GM04504 (cell line): Measurements from ENCODE around the gene FNDC11.
A peak's percentile ranks its signal among the peaks of the same experiment; 100 is the strongest.
"Not testable (repeated sequence)": the region's sequence is repeated elsewhere in the genome, so short reads cannot be mapped to it uniquely, and the experiment has no call there.

Experiments
- DNase-seq: peaks from one replicate; pipeline ENCODE4 v3.0.0-alpha.2; 2012; ENCODE audit warnings: low read depth

Gene FNDC11

DNA sequence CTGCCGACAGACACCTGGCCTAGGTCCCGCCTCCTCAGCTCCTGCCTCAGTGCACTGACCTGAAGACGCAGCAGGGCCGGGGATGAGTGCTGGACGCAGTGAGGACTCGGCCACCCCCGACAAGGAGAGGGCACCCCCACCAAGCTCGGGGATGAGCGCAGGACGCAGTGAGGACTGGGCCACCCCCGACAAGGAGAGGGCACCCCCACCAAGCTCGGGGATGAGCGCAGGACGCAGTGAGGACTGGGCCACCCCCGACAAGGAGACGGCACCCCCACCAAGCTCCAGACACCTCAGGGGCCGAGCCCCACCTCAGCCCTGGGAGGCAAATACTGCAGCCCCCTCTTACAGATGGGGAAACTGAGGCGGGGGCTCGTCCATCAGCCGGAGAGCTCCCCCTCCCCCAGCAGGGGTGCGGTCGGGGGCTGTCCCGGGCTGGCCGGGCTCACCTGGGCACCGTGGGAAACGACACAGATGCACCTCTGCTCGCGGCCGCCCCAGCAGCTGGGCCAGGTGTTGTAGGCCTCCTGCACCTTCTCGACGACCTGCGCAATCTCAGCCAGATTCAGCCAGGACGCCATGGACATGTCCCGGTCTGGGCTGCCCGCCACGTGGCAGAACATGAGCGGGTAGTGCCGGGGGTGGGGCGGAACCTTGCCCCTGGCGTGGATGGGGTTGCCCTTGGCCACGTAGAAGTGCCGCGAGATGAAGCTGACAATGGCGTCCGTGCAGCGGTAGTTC is 12.6 kb downstream of the FNDC11 start:
- DNase-seq = no peak

DNA sequence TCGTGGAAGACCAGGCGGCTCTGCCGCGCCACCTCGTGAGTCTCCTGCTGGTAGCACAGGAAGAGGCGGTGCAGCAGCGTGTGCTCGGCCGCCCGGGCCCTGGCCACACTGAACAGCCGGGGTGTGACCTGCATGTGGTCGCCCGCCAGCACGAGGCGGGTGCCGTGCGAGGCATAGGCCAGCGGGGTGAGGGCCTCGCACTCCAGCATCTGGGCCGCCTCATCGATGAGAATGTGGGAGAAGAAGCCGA is 13.1 kb downstream of the FNDC11 start:
- DNase-seq = no peak

DNA sequence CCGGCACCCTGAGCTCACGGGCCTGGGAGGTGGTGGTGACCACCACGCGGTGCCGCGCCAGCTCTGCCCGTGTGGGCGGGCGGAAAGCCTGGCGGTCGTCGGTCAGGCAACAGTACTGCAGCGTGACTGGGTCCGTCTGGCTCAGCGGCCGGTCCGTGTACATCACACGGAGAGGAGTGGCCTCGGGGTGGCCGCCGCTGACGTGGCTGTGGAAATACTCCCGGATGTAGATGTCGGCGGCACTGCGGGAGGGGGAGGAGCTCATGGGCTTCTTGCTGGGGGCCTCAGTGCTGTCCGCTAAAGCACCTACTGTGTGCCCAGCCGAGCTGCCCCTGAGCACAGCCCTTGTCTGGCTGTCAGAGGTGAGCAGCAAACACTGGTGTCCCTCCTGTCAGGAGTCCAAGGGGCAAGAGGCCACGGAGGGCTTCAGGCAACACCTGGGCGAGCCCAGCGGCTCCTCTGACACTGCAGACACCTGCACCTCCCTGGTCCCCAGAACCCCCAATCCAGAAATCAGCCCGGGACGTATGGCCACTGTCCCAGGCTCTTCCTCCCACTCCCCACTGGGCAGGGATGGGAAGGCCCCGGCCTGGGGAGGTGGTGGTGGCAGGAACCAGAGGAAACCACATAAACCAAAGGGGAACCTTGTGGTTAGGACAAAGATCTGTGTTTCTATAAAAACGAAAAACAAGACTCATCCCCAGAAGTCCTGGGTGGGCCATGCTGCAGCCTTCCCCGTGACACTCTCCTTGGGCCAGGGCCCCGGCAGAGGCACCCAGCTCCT is 13.6 kb downstream of the FNDC11 start:
- DNase-seq = no peak

DNA sequence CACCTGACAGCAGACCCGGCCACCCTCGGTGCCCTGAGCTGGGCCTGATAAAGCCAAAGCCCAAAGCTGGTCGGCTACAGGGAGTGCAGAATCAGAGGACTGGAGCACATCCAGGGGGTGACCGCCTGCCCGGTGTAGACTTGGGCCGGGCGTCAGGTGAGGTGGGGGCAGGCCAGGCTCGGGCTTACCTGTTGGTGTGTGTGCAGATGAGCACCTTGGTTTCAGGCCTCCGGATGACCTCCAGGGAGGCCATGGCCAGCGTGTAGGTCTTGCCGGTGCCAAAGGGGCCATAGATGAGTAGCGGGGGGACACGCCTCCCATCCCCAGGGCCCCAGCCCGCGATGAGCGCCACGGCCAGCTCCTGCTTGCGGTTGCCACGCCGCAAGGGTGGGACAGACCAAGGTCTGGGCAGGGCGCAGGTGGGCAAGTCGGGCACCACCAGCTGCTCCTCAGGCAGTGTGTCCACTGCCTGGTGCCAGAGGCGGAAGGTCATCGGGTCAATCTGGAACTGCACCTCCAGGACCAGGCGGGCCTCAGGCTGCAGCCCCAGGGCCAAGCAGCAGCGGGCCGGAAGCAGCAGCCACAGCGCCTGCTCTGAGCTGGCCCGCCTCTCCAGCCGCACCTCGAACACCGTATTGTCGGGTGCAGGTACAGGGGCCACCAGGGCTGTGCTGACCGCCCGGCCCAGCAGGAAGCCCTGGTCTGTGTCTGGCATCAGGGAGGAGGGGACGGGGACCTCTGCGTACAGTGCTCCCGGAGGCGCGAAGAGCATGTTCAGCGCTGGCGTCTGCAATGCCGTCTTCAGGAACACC is 14.4 kb downstream of the FNDC11 start:
- no peak for DNase-seq

DNA sequence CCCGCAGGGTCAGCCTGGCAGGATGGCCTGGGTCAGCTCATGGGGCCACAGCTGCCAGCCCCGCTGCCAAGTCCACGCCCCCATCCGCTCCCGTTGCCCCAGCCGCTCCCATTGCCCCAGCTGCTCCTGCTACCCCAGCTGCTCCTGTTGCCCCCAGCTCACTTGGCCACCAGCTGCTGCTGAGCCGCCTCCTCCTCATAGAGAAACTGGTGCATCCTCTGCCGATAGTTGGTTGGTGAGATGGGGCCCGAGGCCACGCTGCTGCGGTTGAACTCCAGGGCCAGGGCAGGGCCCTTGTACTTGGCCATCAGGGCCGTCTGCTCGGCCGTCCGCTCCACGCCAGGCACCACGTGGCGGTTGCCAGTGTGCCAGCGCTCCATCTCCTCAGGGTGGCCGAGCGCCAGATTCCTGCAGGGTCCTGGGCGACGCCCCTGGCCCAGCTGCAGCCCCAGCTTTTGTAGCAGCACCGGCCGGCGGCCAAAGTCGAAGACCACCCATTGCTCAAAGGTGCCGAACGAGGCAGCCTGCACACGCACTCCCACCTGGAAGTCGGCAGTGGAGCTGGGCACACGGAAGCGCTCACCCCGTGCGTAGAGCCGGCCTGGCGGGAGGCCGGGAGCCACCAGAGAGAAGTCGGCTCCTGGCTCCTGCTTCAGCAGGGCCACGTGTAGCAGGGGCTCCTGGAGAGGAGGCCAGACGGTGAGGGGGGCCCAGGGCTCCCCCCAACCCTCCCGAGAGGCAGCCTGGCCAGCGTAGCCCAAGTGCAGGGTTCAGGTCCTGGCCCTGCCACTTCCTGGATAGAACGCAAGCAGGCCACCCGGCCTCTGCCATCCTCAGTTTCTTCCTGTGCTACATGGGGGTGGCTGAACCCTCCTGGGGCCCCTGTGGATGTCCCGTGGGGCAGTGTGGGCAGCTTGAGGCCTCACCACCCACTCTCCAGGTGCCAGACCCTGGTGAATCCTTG is 15.3 kb downstream of the FNDC11 start:
- no peak for DNase-seq

DNA sequence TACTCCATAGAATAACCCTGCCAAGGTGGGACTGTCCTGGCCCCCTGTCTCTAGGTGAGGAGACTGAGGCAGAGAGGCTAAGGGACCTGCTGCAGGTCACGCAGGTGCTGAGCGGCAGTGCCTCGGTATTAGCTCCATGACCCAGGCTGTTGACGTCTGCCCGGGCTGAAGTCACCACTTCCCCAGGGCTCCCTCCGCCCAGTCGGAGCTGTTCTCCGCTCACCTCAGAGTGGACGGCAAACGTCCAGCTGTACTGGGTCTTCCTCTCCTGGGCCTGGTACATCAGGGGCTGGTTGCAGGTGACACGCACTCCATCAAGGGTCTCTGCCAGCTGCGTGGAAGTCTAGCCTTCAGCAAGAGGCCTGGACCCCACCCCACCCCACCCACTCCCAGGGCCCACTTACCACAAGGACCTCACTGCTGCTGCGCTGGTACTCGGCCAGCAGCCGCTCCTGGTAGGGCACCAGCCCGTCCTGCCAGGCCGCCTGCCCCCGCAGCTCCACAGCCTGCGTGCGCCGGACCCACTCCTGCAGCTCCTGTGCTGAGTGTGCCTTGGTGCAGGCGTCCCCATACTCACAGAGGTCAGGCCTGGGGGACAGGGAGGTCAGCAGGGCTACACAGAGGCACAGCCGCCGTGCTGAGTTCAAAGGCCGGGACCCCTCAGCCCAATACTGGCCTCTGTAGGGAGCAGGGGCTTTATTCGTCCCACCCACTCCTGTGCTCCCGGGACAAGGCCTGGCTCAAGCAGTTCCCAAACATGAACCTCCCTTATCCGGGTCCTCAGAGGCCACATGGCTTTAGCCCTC is 16.5 kb downstream of the FNDC11 start:
- no peak for DNase-seq

DNA sequence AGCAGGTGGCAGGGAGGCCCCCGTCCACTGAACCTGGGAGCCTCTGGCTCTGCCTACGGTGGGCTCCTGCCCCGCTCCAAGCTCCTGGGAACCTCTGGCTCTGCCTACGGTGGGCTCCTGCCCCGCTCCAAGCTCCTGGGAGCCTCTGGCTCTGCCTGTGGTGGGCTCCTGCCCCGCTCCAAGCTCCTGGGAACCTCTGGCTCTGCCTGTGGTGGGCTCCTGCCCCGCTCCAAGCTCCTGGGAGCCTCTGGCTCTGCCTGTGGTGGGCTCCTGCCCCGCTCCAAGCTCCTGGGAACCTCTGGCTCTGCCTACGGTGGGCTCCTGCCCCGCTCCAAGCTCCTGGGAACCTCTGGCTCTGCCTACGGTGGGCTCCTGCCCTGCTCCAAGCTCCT is 17.1 kb downstream of the FNDC11 start:
- DNase-seq = not testable (repeated sequence)

DNA sequence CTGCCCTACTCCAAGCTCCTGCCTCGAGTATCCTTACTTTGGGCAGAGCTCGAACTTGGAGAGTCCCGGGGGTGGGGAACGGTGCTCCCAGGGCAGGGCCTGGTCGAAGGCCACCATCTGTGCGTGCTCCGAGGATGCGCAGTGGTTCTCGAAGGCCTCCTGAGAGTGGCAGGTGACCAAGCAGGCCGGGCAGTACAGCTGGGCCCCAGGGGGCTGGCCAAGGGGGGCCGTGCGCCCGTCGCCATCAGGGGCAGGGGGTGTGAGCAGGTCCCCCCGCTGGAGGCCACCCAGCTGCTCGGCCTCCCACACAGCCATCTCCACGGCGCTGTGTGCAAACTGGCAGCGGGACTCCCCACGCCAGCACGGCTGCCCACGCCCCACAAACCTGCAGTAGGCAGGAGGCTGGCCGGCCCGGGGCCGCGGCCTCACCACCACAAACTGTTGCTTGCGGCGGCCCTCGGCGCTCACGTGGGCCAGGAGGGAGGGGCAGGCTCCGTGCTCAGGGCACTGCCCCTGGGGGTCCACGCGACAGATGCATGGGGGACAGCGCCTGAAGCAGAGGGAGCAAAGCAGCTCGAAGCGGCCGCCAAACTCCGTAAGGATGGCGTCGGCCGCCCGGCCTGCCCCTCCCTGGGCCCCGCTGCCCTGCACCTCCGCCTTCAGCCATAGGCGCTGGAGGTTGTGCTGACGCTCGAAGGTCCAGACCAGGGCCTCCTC is 18.3 kb downstream of the FNDC11 start:
- no peak for DNase-seq

DNA sequence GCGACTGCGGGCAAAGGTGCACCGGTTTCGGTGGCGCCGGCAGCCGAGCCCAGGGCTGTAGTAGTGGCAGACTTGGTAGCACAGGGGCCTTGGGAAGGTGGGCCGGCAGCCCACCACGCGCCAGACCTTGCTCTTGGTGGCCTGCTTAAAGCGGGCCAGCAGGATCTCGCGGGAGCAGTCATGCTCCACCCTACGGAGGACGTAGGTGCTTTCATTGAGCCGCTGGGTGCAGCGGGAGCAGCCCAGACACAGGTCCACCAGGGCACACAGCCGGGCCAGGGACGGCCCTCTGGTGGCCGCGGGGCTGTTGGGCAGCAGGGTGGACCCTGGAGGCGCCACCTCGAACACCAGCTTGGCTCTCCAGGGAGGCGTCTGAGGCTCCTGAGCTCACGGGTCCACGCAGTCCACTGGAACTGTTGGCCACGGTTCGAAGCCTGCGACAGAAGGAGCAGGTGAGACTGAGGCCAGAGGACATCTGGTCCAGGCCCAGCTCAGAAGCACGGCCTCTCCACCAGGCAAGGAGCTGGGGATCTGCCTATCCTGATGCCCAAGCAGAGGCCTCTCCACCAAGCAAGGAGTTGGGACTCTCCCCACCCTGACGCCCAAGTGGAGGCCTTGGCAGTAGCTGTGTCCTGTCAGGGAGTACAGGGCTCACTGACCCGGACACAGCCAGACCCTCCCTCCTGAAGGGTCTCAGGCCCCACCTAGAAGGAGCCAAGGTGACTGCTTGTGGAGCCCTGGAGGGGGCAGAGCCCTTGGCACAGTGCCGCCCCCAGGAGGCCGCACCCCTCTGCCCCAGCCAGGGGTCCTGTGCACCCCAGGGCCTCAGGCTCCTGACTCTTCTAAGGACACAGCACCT is 19.1 kb downstream of the FNDC11 start:
- no peak for DNase-seq

DNA sequence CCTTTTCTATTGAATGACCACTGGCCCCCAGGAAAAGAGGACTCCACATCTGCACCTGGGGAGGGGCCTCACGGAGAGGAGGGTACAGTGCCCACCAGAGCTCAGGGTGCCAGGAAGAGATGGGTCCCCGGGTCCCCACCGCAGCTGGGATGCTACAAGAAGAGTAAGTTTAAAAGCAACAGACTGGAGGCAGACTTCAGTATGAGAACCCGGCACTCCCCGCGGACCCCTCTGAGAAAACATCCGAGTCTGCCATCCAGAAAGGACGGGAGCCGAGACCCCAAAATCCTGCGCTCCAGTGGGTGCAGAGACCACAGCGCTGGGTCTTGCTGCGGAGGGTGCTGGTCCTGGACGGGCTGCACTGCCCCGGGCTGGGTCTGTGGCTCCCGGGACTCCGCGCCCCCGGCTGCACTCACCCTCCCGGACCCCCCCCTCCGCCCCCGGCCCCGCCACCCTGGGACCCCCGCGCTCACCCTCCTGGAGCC is 19.7 kb downstream of the FNDC11 start:
- no peak for DNase-seq

DNA sequence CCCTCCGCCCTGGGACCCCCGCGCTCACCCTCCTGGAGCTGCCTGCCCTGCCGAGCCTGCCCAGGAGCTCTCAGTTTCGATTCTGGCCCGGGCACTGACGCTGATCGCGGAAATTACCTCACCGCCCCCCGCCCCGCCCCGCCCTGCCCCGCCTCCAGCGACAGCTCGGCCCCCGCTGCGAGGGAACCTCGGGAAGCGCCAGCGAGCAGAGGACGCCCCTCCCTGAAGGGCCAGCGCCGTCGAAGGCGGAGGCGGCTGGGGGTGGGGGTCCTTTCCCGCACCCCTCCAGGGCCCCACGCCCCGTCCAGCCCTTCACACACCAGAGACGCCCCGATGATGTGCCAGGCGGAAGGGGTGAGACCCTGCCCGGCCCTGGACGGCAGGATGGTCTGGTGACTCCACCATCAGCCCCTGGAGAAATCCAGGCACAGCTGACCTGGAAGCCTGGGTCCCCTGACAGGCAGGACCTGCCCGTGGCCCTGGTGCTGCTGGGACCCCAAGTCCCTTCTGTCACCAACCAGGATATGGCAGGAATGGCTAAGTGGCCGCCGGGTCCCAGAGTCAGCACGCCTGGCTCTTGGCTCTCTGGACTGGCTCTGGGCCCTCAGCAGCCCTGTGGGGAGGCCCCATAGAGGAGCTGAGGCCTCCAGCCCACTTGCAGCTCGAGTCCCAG is 20.3 kb downstream of the FNDC11 start, which contains the start of gene HELZ2:
Gene HELZ2, minus strand, starts transcription at position 84 of the 673 bp plus-strand sequence. CDS start 1,854 bp downstream, outside the sequence.
- DNase-seq = peak; percentile 44

DNA sequence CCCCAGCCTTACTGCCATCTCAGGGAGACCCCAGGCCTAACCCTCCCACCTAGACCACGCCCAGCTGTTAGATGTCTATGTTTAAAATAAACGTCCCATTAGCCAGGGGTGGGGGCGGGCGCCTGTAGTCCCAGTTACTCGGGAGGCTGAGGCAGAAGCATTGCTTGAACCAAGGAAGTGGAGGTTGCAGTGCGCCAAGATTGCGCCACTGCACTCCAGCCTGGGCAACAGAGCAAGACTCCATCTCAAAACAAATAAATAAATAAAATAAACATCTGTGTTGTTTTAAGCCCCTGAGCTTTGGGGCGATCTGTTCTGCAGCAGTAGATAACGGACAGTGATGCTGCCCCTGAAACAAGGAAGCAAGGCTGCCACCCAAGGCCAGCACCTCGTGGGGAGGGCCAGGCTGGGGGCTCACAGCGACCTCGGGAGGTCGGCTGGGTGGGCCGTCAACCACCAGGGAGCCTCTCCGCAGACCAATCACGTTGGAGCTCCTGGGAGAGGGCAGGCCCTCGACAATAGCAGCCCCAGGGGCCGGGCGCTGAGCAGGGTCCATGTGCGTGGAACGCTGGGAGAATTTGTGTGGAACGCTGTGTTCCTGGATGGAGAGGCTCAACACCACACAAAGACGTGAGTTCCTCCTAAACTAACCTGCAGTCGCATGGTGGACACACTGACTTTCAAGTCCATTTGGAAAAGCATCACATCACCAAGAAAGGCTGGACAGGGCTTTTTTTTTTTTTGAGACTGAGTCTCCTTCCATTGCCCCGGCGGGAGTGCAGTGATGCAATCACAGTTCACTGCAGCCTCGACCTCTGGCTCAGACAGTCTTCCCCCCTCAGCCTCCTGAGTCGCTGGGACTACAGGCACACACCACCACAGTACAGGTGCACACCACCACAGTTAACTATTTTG is 21.1 kb downstream of the FNDC11 start:
- no peak for DNase-seq

DNA sequence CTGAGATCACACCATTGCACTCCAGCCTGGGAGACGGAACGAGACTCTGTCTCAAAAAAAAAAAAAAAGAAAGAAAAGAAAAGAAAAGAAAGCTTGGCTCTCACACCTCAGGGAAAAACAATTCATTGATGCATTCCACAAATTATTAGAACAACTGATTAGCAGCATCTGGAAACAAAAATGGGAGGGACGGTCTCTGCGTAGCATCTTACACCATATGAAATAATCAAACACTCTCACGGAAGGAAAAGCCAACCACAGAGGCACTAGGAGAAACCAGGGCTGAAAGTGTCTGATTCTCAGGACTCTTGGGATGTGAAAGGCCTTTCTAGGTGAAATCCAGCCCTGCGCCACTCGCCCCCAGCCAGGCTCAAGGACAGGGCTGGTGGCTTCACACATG is 22.4 kb downstream of the FNDC11 start:
- DNase-seq = no peak

DNA sequence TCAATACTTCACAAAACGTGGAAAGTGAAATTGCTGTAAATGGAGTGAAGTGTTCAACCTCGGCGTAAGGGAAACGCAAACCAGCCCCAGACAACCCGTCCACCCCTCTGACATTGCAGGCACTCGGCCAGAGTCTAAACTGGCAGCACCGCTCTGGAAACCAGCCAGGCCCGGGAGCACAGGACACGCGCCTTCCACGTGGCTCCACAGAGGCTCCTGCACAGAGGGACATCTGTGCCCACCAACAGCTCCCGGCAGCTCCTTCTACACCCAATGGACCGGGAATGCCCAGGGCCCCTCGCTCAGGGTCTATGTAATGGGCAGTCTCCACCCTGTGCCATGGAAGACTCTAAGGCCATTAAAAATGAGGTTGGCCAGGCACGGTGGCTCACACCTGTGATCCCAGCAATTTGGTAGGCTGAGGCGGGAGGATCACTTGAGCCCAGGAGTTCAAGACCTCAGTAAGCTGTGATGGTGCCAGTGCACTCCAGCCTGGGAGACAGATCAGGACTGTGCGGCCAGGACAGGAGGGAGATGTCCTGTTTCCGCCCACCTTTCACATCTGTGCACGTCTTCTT is 23.4 kb downstream of the FNDC11 start:
- DNase-seq = no peak

DNA sequence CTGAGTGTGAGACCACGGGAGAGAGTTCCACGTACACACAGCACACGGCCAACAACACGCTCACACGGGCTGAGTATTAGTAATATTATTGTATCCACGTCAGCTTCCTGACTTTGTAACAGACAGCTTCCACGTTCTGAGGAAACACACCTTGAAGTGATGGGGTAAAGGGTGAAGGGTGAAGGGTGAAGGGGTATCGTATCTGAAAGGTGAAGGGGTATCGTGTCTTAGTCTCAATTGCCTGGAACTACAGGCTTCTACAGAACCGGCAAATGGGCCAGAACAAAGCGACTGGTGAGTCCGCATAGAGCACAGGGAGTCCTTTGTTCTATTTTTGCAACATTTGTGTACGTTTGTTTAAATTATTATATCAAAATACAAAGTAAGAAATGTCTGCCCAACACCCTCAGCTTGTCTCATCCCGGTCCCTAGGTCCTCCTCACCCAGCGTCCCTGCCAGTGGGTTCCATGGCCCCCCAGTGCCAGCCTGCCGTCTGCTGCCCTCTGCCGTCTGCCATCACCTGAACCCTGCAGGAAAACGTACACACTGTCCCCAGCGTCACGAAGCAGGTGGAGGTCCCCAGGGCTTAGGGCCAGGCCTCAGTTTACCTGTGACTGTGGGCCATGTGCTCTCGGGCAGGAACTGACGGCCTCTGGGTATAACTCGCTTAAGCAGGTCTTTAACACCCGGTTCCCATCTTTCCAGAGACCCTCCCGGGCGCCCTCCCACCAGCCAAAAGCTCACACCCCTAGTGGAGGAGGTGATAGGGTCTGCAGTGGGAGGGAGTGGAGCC is 24.5 kb downstream of the FNDC11 start:
- no peak for DNase-seq

DNA sequence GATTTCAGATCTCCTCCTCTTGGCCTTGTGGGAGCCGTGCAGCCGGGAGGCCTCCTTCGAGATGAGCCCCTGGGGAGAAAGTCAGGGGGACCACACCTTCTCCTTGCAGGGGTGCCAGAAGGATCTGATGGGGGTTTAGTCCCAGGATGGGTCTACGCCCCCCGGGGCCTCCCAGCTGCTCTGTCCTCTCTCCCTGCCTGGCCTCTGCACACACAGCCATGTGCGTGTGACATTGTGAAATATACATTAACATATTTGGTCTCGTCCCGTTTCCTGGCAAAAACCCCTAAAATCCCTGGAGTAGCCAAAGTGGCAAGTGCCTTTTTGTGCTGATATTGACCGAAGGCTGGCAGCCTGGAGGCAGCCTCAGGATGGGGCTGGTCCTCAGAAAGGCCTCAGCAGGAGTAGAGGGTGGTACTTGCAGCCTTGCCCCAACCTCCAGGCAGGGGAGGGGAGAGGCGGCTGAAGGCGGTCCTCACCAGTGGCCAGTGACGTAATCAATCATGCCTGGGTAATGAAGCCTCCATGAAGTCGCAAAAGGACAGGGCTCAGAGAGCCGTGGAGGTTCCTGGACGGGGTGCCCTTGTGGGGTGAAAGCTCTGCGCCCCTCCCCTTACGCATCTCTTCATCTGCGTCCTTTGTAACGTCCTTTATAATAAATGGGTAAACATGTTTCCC is 25.2 kb downstream of the FNDC11 start:
- DNase-seq = no peak
